ENCODE data around the gene ZNF547. TPM values are rescaled to one million over a fixed set of nuclear protein-coding genes. Genes with fewer than 3 reads are reported as not detected.

Gene ZNF547
- total RNA-seq, 1 experiment from 2014 or later: 6.1 TPM

DNA sequence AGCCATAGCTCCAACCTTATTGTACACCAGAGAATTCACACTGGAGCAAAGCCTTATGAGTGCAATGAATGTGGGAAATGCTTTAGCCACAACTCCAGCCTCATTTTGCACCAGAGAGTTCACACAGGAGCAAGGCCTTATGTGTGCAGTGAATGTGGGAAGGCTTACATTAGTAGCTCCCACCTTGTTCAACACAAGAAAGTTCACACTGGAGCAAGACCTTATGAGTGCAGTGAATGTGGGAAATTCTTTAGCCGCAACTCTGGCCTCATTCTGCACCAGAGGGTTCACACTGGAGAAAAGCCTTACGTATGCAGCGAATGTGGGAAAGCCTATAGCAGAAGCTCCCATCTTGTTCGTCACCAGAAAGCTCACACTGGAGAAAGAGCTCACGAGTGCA lies 5.9 kb upstream of the ZNF547 start:
- POLR2A ChIA-PET (ENCODE audit: low non-redundant PET): no interaction called here
- H3K36me3 ChIP-seq (ENCODE audit: insufficient read depth, low read length, poor library complexity, severe bottlenecking): peaks cover 41% of the 10 kb centered on the region
- no TSS peak for BruUV-seq (replicated peaks)

DNA sequence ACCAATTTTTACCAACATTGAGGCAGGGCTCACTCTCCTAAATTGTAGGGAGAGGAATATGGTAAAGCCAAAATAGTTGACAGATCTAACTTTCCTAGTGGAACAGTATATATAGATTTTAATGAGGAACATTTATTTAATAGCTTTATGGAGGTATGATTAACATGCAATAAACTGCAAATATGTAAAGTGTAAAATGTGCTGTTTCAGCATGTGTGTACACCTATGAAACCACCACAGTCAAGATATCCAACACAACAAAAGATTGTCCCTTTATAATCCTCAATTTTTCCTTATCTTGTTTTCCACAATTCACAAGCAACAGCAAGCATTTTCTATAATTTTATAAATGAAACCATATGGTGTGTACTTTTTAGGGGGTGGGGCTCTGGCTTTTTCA lies 4.1 kb upstream of the ZNF547 start:
- no TSS peak for BruUV-seq (replicated peaks)
- POLR2A ChIA-PET (ENCODE audit: low non-redundant PET): no interaction called here

More for the DNA sequence above, 5.9 kb upstream of the ZNF547 start:
- intact Hi-C loops (cut with micrococcal nuclease; ENCODE audit: unreplicated experiment): no loop called here
- H3K27me3 ChIP-seq (replicated peaks; ENCODE audit: insufficient read depth, low read depth, low read length, poor library complexity): no peaks in the 10 kb centered on the region
- TF ChIP-seq, protein P1, sequence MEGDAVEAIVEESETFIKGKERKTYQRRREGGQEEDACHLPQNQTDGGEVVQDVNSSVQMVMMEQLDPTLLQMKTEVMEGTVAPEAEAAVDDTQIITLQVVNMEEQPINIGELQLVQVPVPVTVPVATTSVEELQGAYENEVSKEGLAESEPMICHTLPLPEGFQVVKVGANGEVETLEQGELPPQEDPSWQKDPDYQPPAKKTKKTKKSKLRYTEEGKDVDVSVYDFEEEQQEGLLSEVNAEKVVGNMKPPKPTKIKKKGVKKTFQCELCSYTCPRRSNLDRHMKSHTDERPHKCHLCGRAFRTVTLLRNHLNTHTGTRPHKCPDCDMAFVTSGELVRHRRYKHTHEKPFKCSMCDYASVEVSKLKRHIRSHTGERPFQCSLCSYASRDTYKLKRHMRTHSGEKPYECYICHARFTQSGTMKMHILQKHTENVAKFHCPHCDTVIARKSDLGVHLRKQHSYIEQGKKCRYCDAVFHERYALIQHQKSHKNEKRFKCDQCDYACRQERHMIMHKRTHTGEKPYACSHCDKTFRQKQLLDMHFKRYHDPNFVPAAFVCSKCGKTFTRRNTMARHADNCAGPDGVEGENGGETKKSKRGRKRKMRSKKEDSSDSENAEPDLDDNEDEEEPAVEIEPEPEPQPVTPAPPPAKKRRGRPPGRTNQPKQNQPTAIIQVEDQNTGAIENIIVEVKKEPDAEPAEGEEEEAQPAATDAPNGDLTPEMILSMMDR (conservative IDR thresholded peaks at IDR 0.05; ENCODE audit: low read depth, low read length): no peak
- TF ChIP-seq EZH2 (IDR thresholded peaks at IDR 0.05; ENCODE audit: borderline replicate concordance, low read depth, low read length, poor library complexity, severe bottlenecking): no peak
- H3K4me3 ChIP-seq (ENCODE audit: low read depth, low read length, poor library complexity, severe bottlenecking): no peak overlapping the region
- peaks cover 1% of the 10 kb centered on the region for H3K4me1 ChIP-seq (ENCODE audit: insufficient read depth, low read length, poor library complexity, severe bottlenecking)
- DNase-seq (ENCODE audit: low spot score): no peak
- no peak overlapping the region for H3K27ac ChIP-seq (ENCODE audit: low read depth, low read length, poor library complexity, severe bottlenecking)
- CTCF ChIA-PET: no interaction called here
- H3K9me3 ChIP-seq (ENCODE audit: low read depth, low read length, poor library complexity, severe bottlenecking): peaks cover 12% of the 10 kb centered on the region

DNA sequence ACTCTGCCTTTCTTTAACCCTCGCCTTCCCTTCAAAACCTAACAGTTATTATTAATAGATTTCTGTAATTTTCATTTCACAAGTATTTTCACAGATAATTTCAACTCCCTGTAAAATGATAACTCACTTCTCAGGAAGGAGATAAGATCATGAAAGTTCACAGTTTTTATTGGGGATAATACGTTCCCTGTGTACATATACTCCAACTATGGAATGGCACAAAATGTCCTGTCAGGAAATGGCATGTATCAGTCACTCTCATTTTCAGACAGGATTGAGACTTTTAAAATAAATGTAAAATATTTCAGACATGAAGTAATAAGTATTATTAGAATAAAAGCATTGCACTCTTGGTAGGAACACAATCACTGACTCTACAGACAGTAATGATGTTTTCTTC lies 932 bp upstream of the ZNF547 start:
- no TSS peak for BruUV-seq (replicated peaks)
- TF ChIP-seq, protein P1 (conservative IDR thresholded peaks at IDR 0.05; ENCODE audit: low read depth, low read length): no peak
- TF ChIP-seq EZH2 (IDR thresholded peaks at IDR 0.05; ENCODE audit: borderline replicate concordance, low read depth, low read length, poor library complexity, severe bottlenecking): no peak
- ChIA-PET CTCF (interaction anchor here (1.7 kb wide), 1 partner anchor 27 kb away, joined by 4 read pairs; the partner anchor contains the start of gene ZNF548), POLR2A (ENCODE audit: low non-redundant PET) (no interaction called here)
- intact Hi-C loops (cut with micrococcal nuclease; ENCODE audit: unreplicated experiment): loop anchor here (2.0 kb wide), 1 partner anchor 26 kb away; the partner anchor contains the start of gene ZNF548
- no peaks in the 10 kb centered on the region for H3K4me1 ChIP-seq (ENCODE audit: insufficient read depth, low read length, poor library complexity, severe bottlenecking)
- no peaks in the 10 kb centered on the region for H3K27me3 ChIP-seq (replicated peaks; ENCODE audit: insufficient read depth, low read depth, low read length, poor library complexity)
- no peak for DNase-seq (ENCODE audit: low spot score)
- peaks cover 8% of the 10 kb centered on the region for H3K36me3 ChIP-seq (ENCODE audit: insufficient read depth, low read length, poor library complexity, severe bottlenecking)
- peak overlapping the region; percentile 73 for H3K4me3 ChIP-seq (ENCODE audit: low read depth, low read length, poor library complexity, severe bottlenecking)
- peak overlapping the region; percentile 83 for H3K27ac ChIP-seq (ENCODE audit: low read depth, low read length, poor library complexity, severe bottlenecking)
- peaks cover 4% of the 10 kb centered on the region for H3K9me3 ChIP-seq (ENCODE audit: low read depth, low read length, poor library complexity, severe bottlenecking)

More for the DNA sequence above, 4.1 kb upstream of the ZNF547 start:
- intact Hi-C loops (cut with micrococcal nuclease; ENCODE audit: unreplicated experiment): no loop called here
- Histone ChIP-seq H3K9me3 (ENCODE audit: low read depth, low read length, poor library complexity, severe bottlenecking) (peaks cover 12% of the 10 kb centered on the region), H3K27me3 (replicated peaks; ENCODE audit: insufficient read depth, low read depth, low read length, poor library complexity) (no peaks in the 10 kb centered on the region), H3K4me3 (ENCODE audit: low read depth, low read length, poor library complexity, severe bottlenecking) (no peak overlapping the region), H3K27ac (ENCODE audit: low read depth, low read length, poor library complexity, severe bottlenecking) (no peak overlapping the region), H3K4me1 (ENCODE audit: insufficient read depth, low read length, poor library complexity, severe bottlenecking) (no peaks in the 10 kb centered on the region), H3K36me3 (ENCODE audit: insufficient read depth, low read length, poor library complexity, severe bottlenecking) (peaks cover 37% of the 10 kb centered on the region)
- DNase-seq (ENCODE audit: low spot score): no peak
- TF ChIP-seq, protein P1 (conservative IDR thresholded peaks at IDR 0.05; ENCODE audit: low read depth, low read length): no peak
- TF ChIP-seq EZH2 (IDR thresholded peaks at IDR 0.05; ENCODE audit: borderline replicate concordance, low read depth, low read length, poor library complexity, severe bottlenecking): no peak
- CTCF ChIA-PET: no interaction called here
